ENCODE data around the gene PHB1.

PHB1 gene

DNA sequence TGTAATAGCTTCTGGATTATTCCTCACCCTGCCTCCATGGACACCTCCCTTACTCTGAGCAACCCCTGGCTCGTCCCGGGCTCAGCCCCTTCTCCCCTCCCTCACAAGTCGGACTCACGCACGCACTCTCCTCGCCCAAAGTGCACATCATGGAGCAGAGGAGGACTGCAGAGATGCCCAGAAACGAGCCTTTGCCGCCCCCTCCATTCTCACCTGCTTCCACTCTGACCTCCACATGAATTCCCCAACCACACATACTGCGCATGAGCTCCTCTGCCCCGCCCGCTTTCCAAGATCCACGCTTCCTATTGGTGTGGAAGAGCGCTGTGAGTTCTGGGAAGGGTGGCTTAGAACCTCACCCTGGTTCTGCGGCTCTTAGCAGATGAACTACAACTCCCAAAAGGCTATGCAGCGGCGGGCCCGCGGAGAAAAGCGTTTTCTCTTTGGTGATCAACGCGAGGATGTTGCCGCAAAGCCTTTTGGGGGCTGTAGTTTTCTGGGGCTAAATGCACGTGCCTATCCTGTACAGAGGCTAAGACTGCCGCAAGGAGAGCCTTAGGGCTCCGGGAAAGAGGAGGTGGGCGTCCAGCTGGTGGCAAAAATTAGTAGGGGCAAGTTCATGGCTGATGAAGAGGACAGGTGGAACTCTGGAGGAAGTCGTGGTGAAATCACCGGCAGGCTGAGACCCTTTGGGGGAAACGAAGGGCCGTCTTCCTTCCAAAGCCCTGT, at the start of gene PHB1:
TSS of gene PHB1 (minus strand) at position 261 of the 729 bp plus-strand sequence. CDS start 1,618 bp downstream, outside the sequence.
- peak; percentile 95 for DNase-seq

GRCh38 chr17:49464049-49464448, 49.4 kb upstream of the PHB1 start:
- DNase-seq: no peak

GRCh38 chr17:49461580-49461979, 46.9 kb upstream of the PHB1 start:
- no peak for DNase-seq

GRCh38 chr17:49460401-49460800, 45.7 kb upstream of the PHB1 start:
- DNase-seq: no peak

- DNase-seq: no peak
These were observed 44.8 kb upstream of the PHB1 start for GRCh38 chr17:49459401-49459984.

DNA sequence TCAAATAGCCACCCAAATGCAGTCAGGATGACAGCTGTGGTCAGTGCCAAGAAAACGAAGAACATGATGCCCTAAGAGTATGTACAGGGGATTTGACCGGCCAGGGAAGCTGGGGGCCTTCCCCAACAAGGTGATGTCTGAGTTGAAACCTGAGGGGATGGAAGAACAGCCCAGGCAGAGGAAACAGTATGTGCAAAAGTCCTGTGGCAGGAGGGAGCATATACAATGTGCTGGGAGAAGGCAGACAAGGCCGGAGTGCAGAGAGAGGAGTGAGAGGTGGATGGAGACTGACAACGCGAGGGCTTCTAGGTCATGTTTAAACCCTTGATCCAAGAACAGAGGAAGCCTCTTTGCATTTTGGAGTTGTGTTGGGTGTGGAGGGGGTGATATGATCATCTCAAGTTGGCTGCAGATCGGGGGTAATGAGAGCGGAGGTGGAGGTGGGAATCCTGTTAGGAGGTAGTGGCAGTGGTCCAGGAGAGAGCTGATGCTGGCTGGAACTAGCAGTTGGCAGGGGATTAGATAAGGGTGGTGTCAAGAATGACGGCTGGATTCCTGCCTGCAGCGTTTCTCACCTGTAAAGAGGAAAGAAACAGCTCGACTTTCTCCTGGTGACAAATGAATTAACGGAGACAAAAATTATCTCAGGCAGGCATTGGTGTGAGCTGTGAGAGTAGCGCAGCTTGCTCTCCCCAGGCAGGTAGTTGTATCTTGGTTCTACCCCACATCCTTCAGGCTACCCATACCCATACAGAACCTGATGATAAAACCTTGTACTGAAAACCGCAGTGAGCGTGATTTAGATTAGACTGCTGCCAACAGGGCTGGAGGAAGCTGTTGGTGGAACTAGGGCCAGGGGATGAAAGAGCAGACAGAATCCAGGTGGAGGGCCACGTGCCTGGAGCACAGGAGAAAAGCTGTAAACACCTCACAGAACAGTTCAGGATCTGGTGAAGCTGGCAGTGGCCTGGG, 43.2 kb upstream of the PHB1 start:
- no peak for DNase-seq

DNA sequence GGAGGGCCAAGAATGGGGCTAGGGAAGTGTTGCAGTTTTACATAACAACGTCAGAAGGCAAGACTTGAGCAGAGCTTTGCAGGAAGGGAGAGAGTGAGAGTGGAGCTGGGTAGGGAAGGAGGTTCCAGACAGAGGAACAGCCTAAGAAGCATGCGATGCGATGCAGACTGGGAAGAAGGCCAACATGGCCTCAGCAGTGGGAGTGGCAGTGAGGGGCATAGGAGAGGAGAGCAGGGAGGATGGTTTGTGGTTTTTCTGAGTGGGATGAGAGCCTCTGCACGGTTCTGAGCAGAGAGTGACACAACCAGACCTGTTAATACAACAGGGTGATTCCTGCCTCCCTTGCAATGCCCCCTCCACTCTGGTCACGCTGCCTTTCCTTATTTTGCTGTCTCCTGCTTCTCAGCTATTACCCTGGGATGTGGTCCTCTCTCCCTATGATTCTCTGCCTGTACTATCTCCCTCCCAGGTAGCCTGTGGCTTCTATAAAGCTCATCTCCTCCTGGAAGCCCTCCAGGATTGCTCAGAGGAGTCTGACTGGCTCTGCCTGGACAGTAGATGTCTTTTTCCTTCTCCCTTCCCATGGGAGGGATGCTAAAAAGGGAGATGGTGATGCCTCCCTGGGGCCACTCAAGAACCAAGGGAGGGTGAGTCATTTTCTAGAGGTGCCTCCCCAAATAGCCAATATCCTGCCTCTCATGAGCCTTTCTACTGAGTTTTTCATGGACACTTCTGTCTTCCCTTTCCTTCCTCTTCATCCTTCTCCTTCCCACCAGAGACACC, 41.7 kb upstream of the PHB1 start:
- no peak for DNase-seq

- no peak for DNase-seq
These were observed 40.7 kb upstream of the PHB1 start for GRCh38 chr17:49455272-49455861.

GRCh38 chr17:49454050-49454449, 39.4 kb upstream of the PHB1 start:
- DNase-seq: no peak

GRCh38 chr17:49452661-49453060, 38.0 kb upstream of the PHB1 start:
- DNase-seq: no peak

GRCh38 chr17:49452201-49452600, 37.5 kb upstream of the PHB1 start:
- no peak for DNase-seq

DNA sequence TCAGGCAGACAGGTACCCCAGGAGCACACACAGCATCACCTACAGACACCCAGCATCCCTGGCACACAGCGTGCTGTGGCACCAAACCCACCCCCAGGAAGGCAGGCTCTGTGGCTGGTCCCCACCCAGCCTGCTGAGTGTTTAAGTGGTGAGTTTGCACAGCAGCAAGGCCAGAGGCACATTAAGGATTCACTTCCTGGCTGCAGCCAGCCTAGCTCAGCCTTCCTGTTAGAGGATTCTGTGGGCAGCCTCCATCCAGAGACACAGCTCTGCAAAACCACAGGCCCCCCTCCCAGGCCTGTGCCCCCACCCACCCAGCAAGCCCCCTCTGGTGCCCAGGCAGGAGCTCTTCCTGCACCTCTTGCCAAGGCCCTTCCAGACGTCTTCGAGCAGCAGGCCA, 36.1 kb upstream of the PHB1 start:
- no peak for DNase-seq

GRCh38 chr17:49450181-49450580, 35.5 kb upstream of the PHB1 start:
- no peak for DNase-seq

GRCh38 chr17:49447628-49448302, 33.1 kb upstream of the PHB1 start:
- no peak for DNase-seq

GRCh38 chr17:49445591-49445990, 30.9 kb upstream of the PHB1 start:
- DNase-seq: no peak

- DNase-seq: no peak
These were observed 29.7 kb upstream of the PHB1 start for GRCh38 chr17:49444384-49444783.

DNA sequence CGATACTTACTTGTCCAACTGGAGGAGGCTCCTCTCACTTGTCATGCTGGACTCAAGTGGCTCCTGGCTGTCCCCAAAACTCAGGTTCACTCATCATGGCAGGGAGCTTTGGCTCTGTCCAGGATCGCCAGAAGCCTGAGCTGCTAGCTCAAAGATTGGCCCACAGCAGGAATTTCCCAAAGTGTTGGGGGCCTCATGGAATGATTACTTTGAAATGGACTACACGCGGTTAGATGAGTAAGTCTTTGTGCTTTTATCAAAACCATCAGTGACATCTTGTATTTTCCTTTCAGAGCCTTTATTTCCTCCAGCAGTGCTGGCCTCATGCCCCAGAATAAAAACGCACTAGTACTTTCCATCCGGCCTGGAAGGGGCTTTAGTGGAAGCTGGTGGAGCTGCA, 29.2 kb upstream of the PHB1 start:
- DNase-seq: no peak

GRCh38 chr17:49442041-49442440, 27.4 kb upstream of the PHB1 start:
- no peak for DNase-seq

GRCh38 chr17:49441578-49441977, 26.9 kb upstream of the PHB1 start:
- no peak for DNase-seq

DNA sequence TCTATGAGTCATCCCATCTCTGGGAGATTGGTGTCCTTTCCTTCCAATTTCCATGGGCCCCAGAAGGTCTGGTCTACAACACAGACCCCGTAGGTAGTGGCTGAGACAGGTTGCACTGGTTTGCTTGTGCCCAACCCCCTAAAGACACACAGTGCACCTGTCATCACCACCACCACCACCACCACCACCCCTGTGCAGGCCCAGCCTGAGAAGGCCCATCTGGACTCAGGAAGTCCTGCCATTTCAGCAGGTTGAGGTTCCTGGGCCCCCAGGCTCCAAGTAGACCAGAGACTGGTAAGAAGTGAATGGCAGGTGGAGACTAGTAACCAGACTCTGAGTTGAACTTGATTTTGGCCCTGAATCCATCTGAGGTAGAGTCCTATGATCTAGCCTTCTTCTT, 25.9 kb upstream of the PHB1 start:
- no peak for DNase-seq

DNA sequence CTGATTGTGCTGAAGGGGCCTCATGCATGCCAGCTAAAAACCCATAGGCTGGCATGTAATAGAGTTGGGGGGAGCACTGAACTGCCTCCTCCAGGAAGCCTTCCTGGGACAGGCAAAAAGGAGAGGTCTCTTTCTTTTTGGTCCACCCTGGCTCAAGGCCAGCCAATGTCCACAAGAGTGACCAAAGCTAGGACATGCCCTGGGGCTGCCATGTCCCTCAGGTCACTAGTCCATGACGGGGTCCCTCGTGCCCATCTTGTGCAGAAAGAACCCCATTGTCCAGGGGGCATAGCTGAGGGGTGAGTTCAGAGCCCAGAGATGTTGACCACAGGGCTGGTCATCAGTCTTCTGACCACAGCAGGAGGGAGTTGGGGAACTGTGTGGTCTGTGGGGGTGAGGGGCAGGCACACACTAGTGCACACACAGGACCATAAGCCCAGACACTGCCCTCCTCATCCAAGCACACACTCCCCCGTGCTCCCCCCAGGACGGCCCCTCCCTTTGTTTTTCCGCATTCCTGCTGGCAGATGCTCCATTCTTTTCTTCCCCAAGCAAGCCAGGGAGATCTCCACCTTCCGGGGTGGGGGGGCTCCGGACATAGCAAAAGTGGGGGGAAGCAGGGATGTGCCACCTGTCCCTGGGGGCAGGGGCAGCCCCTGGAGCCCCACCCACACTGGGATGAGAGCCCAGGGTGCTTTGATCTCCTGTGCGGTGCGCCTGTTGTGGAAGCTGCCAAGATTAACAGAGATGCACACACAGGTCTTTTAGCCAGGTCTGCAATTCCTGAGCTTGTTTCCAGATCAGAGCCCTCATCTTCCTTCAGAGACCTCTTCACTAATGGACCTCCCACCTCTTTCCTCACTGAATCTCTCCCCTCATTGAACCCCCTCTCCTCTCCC, 25.2 kb upstream of the PHB1 start:
- no peak for DNase-seq
